A673 (cell line): ENCODE measurements around the gene SPAM1. TPM values are rescaled to one million over a fixed set of nuclear protein-coding genes. Genes with fewer than 3 reads are reported as not detected.

Source experiments
- Bru-seq: library from RNA; stranded (reverse); fragments of 400-500 nt; gene quantifications from one replicate; lab custom pipeline; 2021; lab: Mats Ljungman, UMichigan
- BruChase-seq, 2 experiments: library from RNA; stranded (reverse); fragments of 400-500 nt; gene quantifications; one replicate each; lab custom pipeline; 2021; lab: Mats Ljungman, UMichigan
- BruUV-seq: library from RNA; stranded (reverse); fragments of 400-500 nt; replicated peaks from 2 replicates; lab custom pipeline; 2021; lab: Mats Ljungman, UMichigan
- CTCF ChIA-PET: fragments of 300-600 bp; sonication (Branson Sonifier 250); formaldehyde crosslinking; loops from one replicate; lab custom pipeline; 2022; ENCODE audit warnings: antibody characterized with exemption; lab: Charles Lee
- POLR2A ChIA-PET: fragments of 300-600 bp; sonication (Branson Sonifier 250); formaldehyde crosslinking; loops from one replicate; lab custom pipeline; 2022; ENCODE audit warnings: antibody characterized with exemption; ENCODE audit not compliant: low non-redundant PET; lab: Charles Lee
- DNase-seq: peaks from one replicate; pipeline ENCODE4 v3.0.0-alpha.2; 2015; ENCODE audit warnings: low spot score
- H3K27ac ChIP-seq: fragments of 200-600 bp; sonication (generic); 2 replicates; pipeline ENCODE4 v1.5.1; 2016; ENCODE audit warnings: mixed run types, low read depth, mild to moderate bottlenecking, mixed read lengths, antibody characterized with exemption, low read length; ENCODE audit not compliant: poor library complexity, severe bottlenecking
- H3K27me3 ChIP-seq: fragments of 200-600 bp; sonication (generic); replicated peaks from 2 replicates; pipeline ENCODE4 v1.6.1; 2017; ENCODE audit warnings: mixed run types, low read depth, mild to moderate bottlenecking, mixed read lengths, antibody characterized with exemption, low read length; ENCODE audit not compliant: insufficient read depth, poor library complexity
- H3K36me3 ChIP-seq: fragments of 200-600 bp; sonication (generic); 2 replicates; pipeline ENCODE4 v1.6.1; 2016; ENCODE audit warnings: mixed run types, mild to moderate bottlenecking, mixed read lengths, antibody characterized with exemption, low read length; ENCODE audit not compliant: insufficient read depth, poor library complexity, severe bottlenecking
- H3K4me1 ChIP-seq: fragments of 200-600 bp; sonication (generic); 2 replicates; pipeline ENCODE4 v1.6.1; 2017; ENCODE audit warnings: mixed run types, mild to moderate bottlenecking, mixed read lengths, antibody characterized with exemption, low read length; ENCODE audit not compliant: insufficient read depth, poor library complexity, severe bottlenecking
- H3K4me3 ChIP-seq: fragments of 200-600 bp; sonication (generic); 2 replicates; pipeline ENCODE4 v1.5.1; 2016; ENCODE audit warnings: low read depth, mixed run types, mild to moderate bottlenecking, mixed read lengths, low read length; ENCODE audit not compliant: poor library complexity, severe bottlenecking
- H3K9me3 ChIP-seq: fragments of 200-600 bp; sonication (generic); 2 replicates; pipeline ENCODE4 v1.6.1; 2016; ENCODE audit warnings: mixed run types, low read depth, mild to moderate bottlenecking, mixed read lengths, antibody characterized with exemption, low read length; ENCODE audit not compliant: poor library complexity, severe bottlenecking
- CTCF ChIP-seq: fragments of 300-800, 200-600 bp; sonication (generic); conservative IDR thresholded peaks from 2 replicates; pipeline ENCODE4 v1.5.1; 2017; ENCODE audit warnings: low read depth, mild to moderate bottlenecking, antibody characterized with exemption, low read length, moderate library complexity, mixed read lengths
- EZH2 ChIP-seq: fragments of 200-600 bp; sonication (generic); IDR thresholded peaks from 2 replicates; pipeline ENCODE4 v1.6.1; 2017; ENCODE audit warnings: borderline replicate concordance, low read depth, mild to moderate bottlenecking, mixed read lengths, antibody characterized with exemption, low read length; ENCODE audit not compliant: poor library complexity, severe bottlenecking
- intact Hi-C: fragments of 100-400 bp; cut with micrococcal nuclease; formaldehyde crosslinking; loops from one replicate; pipeline ENCODE4 v1.10.0; 2022; ENCODE audit not compliant: unreplicated experiment
- long read RNA-seq: library from polyadenylated mRNA; stranded (forward); transcript quantifications from one replicate; pipeline ENCODE4 v2.0.0, GENCODE V29; 2022
- total RNA-seq: library from RNA; stranded (reverse); gene quantifications from 2 replicates; pipeline ENCODE4 v1.2.3, GENCODE V29; 2021

Gene SPAM1
- not detected in 2 replicates for total RNA-seq
- not detected for Bru-seq, nascent RNA
- BruChase-seq, experiment 1, labeled RNA remaining after a 2-hour chase = not detected
- percentile 4 among the genes with signal in this experiment for BruChase-seq, experiment 2, labeled RNA remaining after a 6-hour chase
- long read RNA-seq = 0 reads

- intact Hi-C loops = no loop called here
- H3K27ac ChIP-seq = no peak within 1 kb of the TSS
- H3K36me3 ChIP-seq = no peaks in the 10 kb centered on the region
- H3K4me1 ChIP-seq = no peaks in the 10 kb centered on the region
- DNase-seq = no peak
- no peak within 1 kb of the TSS for H3K4me3 ChIP-seq
- CTCF ChIA-PET = no interaction called here
- no peak for TF ChIP-seq CTCF
- TF ChIP-seq EZH2 = no peak
- POLR2A ChIA-PET = no interaction called here
- no peaks in the 10 kb centered on the region for H3K9me3 ChIP-seq
- BruUV-seq = no TSS peak
- H3K27me3 ChIP-seq = no peaks in the 10 kb centered on the region
Measured at GRCh38 chr7:123924941-123925340, at the start of gene SPAM1. TSS of gene SPAM1 (plus strand) at chr7:123925241. CDS start at chr7:123953571, 28,330 bp downstream.

- no peak for DNase-seq
- ChIA-PET POLR2A (no interaction called here), CTCF (no interaction called here)
- Histone ChIP-seq H3K4me1 (no peaks in the 10 kb centered on the region), H3K36me3 (no peaks in the 10 kb centered on the region), H3K4me3 (no peak overlapping the region), H3K27me3 (no peaks in the 10 kb centered on the region), H3K9me3 (no peaks in the 10 kb centered on the region), H3K27ac (no peak overlapping the region)
- no TSS peak for BruUV-seq
- intact Hi-C loops = no loop called here
- no peak for TF ChIP-seq CTCF
- no peak for TF ChIP-seq EZH2
Measured at GRCh38 chr7:123876557-123877256, 48.3 kb upstream of the SPAM1 start.

GRCh38 chr7:123879628-123880027, 45.4 kb upstream of the SPAM1 start:
- ChIA-PET POLR2A (no interaction called here), CTCF (no interaction called here)
- Histone ChIP-seq H3K36me3 (no peaks in the 10 kb centered on the region), H3K27me3 (no peaks in the 10 kb centered on the region), H3K9me3 (no peaks in the 10 kb centered on the region), H3K27ac (no peak overlapping the region), H3K4me1 (no peaks in the 10 kb centered on the region), H3K4me3 (no peak overlapping the region)
- BruUV-seq = no TSS peak
- intact Hi-C loops = no loop called here
- TF ChIP-seq EZH2 = no peak
- no peak for TF ChIP-seq CTCF
- no peak for DNase-seq
